CD1c-positive myeloid dendritic cell (primary cell): ENCODE measurements around the gene MRTFA.

Experiments
- DNase-seq: peaks from one replicate; pipeline ENCODE4 v3.0.0-alpha.2; 2016; ENCODE audit errors: extremely low spot score

The MRTFA gene

DNA sequence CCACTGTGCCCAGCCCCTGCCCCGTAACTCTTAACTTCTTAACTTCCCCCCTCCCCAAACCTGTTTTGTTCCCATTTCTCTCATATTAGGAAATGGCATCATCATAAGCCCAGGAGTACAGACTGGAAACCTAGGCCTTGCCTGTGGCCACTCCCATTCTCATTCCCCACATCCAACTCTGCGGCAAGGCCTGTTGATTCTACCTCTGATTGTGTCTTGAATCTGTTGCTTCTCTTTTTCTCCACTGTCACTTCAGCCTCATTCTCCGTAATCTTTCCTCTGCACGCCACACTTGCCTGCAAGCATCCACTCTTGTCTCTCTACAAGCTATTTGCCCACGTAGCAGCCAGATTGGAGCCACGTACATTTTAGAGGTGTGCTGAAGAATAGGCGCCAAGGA, 240.9 kb downstream of the MRTFA start:
- no peak for DNase-seq

DNA sequence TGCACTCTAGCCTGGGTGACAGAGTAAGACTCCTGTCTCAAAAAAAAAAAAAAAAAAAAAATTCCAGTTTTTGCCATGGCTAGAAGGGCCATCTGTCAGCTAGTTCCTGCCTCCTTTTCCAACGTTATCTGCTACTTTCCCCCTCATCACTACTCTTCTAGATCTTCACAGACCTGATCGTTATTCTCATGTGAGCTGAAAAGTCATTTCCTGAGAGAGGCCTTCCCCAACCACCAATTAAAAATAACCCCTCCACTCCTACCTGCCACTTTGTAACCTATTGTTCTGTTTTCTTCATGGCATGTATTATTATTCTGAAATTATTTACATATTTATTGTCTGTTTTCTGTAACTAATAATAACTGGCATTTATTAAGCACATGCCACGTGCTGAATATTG, 241.9 kb downstream of the MRTFA start:
- no peak for DNase-seq

DNA sequence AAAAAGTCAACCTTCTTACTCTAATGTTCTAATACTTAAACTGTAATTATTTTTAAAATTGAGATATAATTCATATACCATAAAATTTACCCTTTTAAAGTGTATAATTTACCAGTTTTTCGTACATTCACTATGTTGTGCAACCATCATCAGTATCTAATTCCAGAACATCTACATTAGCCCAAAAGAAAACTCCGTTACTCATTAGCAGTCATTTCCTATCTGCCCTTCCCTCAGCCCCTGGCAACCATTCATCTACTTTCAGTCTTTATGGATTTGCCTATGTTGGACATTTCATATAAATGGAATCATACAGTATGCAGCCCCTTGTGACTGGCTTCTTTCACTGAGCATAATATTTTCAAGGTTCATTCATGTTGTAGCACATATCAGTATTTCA, 243.9 kb downstream of the MRTFA start:
- no peak for DNase-seq

DNA sequence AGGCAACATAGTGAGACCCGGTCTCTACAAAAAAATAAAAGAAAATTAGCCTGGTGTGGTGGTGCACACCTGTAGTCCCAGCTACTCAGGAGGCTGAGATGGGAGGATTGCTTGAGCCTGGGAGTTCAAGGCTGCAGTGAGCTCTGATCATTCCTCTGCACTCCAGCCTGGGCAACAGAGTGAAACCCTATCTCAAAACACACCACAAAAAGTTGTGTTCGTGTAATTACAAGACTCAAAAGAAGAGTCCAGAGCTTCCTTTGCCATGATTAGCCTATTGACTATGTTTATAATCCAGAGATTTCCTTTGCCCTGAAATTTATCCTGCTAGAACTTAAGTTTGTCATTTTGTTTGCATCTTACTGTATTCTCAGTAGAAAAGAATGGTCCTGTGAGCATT, 245.1 kb downstream of the MRTFA start:
- DNase-seq, result no peak

DNA sequence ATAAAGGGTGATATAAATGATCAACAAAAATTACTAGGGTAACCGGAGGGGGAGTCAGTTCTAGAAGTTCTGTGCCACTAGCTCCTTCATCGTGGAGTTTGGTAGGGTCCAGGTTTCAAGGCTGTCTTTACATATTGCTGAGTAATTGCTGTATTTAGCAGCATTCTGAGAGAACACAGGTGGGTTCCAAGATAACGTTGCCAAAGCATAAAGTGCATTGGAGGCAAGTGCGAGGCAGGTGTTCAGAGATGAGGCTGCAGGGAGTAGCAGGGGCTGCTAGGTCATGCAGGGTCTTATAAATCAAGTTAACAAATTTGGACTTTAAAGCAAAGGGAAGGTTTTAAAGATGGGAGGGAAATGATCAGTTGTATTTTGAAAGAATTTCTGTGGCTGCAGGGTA, 248.3 kb downstream of the MRTFA start:
- no peak for DNase-seq

DNA sequence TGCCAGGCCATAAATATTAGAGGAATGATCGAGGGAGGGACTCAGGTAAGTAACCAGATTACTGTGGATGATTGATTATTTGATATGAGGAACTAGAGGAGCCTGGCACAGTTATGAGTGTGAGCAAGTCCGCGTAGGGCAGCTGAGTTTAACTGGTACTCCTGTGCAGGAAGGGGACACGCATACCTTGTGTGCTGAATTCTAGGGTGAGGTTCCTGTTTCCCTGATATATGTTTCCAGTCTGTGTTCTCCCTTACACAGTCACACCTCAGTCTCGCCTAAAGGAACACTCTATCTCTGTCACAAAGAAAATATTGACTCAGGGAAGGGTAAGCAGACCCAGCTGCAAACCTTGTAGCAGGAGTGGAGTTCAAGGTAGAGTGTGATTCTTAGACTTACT, 248.8 kb downstream of the MRTFA start:
- no peak for DNase-seq

DNA sequence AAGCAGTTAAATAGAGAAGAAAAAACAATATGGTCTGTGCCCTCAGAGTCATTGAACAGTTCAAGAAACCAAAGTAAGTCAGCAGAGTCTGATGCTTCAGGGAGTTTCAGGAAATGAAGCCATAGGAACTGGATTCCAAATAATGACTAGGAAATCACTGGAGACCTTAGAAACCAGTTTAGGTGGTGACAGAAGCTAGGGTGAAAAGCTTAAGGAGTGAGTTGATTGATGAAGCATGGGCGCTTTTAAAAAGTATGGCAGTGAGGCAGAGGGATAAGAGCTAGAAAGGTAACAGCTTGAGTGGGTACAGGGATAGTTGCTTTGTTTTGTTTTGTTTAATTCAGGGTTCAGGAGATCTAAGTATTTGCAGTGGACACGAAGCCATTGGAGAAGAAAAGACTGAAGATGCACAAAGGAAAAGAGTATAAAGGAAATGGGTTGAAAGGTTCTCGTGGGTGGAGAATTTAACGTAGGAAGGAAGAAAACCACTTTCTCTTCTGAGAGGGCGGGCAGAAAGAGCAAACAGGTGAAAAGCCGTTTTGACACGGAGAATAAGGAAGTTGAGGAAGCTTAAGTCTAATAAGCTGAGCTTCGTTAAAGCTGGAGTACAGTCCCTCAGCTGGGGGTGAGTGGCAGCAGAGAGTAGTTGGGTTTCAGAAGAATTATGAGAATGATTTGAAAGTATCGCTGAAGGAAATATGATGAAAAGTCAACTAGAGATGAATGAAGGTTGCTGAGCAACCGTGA, 251.3 kb downstream of the MRTFA start:
- peak; percentile 68 for DNase-seq

DNA sequence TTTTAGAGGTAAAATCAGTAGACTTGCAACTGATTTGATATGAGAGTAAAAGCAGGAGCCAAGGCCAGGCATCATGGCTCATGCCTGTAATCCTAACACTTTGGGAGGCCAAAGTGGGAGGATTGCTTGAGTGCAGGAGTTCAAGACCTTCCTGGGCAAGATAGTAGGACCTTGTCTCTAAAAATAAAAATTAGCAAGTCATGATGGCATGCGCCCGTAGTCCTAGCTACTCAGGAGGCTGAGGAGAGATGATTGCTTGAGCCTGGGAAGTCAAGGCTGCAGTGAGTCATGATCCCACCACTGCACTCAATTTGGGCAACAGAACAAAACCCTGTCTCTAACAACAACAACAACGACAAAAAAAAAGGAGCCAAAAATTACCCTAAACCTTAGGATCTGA, 252.6 kb downstream of the MRTFA start:
- no peak for DNase-seq

DNA sequence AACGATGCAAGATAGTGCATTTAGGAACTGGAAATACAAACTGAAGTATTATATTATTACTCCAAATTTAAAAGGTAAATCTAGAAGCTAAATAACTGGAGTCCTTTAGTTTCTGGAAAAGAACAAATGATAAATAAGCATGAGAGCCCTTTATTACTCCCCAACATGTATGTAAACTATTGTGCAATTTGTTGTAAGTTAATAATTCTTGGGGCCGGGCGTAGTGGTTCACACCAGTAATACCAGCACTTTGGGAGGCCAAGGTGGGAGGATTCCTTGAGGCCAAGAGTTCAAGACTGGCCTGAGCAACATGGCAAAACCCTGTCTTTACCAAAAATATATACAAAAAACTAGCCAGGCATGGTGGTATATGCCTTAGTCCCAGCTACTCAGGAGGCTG, 255.1 kb downstream of the MRTFA start:
- no peak for DNase-seq

DNA sequence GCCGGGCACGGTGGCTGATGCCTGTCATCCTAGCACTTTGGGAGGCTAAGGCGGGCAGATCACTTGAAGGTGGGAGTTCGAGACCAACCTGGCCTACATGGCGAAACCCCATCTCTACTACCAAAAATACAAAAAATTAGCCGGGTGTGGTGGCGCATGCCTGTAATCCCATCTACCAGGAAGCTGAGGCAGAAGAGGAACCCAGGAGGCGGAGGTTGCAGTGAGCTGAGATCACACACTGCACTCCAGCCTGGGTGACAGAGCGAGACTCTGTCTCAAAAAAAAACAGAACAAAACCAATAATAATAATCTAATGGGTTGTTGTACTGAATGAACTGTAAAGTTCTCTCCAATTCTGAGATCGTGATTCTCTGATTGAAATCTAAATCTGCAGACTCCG, 258.1 kb downstream of the MRTFA start:
- peak; percentile 37 for DNase-seq

DNA sequence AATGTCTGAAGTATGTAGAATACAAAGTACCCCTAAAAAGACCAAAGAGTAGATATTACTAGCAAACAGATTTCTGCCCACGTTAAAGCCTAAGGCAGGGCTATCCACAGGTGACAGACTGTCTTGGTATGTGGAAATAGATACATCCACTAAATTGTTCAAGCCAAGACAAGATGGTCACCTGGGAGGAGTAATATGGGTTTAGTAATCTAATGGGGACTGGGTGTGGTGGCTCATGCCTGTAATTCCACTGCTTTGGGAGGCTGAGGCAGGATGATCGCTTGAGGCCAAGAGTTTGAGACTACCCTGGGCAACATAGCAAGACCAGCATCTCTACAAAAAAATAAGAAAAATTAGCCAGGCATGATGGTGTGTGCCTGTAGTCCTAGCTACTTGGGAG, 258.6 kb downstream of the MRTFA start:
- no peak for DNase-seq

DNA sequence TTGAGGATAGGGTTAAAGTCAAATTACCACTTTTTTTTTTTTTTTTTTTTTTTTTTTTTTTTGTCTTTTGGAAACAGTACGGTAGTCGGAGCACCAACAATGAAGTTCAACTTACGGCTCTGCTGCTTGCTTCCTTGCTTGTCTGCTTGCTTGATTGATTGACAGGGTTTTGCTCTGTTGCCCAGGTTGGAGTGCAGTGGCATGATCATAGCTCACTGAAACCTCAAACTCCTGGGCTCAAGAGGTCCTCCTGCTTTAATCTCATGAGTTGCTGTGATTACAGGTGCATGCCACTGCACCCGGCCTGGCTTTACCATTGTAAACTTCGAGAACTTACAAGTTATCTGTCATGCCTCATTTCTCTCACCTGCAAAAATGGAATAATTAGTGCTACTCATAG, 260.4 kb downstream of the MRTFA start:
- DNase-seq, result no peak

DNA sequence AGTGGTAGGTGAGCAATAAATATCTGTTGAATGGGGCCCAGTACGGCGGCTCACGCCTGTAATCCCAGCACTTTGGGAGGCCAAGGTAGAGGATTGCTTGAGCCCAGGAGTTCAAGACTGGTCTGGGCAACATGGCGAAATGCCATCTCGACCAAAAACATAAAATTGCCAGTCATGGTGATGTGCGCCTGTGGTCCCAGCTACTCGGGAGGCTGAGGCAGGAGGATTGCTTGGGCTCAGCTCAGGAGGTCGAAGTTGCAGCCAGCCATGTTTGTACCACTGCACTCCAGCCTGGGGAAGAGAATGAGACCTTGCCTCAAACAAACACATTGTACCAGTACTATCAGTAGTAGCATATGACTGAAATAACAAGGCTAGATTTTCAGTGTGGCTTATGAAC, 262.0 kb downstream of the MRTFA start:
- DNase-seq, result no peak

DNA sequence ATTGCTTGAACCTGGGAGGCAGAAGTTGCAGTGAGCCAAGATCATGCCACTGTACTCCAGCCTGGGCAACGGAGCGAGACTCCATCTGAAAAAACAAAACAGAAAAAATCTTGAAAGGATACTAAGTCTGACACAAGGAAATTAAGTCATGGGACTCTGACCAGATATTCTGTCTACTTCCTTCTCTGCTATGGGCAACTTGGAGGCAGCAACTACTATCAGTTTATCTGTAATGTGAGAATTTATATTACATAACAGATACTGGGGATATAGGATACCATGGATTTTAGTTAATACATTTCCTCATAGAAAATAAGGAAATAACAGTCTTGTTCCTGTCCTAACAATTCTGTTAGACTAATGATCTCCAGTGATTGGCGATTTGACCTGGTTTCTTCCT, 267.7 kb downstream of the MRTFA start:
- no peak for DNase-seq

DNA sequence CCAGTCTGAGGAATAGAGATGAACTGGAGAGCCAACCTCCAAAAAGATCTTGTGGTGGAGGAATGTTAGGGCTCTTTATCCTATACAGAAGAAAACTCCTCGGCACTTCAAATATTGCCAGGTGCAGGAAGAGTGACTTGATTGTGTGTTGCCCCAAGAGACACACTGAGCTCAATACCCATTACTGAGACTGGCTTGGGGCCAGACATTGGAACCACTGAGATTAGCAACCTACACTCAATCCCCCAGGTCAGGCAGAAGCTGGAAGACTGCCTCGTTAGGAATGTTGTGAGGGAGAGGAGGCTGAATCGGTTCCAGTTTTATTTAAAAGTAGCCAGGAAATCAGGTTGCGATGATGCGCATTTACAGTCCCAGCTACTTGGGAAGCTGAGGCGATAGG, 268.5 kb downstream of the MRTFA start:
- no peak for DNase-seq

DNA sequence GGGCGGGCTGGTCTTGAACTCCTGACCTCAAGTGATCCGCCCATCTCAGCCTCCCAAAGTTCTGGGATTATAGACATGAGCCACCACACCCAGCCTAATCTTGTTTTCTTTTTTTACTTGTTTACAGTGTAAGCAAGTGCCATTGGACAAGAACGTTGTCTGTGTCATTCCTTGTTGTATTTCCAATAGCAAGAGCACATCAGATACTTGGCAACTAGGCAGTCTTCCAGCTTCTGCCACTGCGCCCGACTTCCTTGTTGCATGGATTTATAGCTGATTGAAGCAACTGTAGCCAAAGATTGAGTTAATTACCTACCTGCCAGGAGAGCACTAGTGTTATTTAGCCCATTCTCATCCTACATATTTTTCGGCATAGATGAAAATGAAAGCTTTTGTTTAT, 269.2 kb downstream of the MRTFA start:
- no peak for DNase-seq

DNA sequence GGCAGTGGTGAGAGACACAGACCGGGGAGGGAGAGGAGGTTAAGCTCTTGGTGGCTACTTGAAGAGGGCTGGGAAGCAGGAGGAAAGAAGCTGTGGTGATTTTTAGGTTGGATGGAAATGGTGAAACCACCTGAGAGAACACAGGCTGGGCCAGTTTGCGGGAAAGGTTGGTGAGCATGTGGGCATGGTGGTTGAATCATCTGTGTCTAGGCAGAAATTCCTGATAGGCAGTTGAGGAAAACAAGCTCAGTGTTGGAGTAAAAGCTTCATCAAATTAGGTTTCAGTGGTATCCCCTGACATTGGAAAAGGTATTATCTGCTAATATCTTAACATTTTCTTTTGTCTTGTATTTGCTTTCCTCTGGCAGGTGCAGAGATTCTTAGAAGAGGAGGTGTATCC, 270.5 kb downstream of the MRTFA start:
- no peak for DNase-seq

DNA sequence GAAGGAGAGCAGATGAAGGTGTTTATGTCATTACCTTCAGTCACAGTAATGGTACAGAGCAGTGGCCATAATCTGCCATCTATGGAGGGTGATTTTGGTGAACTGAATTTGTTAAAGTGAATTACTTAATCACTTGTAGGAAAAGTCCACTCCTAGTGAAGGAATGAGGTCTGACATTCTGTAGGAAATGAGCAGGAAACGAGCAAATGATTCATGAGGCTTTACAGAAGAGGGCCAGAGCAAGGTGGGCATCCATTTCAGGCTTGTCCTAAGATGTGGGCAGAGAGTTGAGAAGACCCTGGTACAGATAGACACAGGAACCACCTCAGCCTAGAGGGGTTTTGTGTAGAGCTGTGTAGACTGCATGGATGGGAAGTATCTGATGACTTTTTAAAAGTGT, 272.1 kb downstream of the MRTFA start:
- no peak for DNase-seq

DNA sequence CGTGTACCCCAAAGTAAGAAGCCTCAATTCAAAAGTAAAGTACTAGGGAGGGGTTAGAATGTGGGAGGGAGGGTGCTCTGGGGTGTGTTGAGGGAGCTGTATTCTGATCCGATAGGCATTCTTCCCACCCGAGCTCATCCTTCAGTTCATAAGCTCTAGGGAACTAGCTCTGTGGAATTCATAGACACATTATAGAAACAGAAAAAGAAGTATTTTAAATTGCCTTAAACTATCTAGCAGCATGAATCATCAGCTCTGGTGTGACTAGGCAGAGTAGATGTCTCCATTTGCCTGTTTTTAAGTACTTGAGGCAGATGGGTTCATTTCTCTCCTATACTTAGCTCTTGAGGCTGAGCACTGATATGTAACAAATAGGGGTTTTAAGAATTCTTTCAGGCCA, 273.5 kb downstream of the MRTFA start:
- DNase-seq, result no peak

DNA sequence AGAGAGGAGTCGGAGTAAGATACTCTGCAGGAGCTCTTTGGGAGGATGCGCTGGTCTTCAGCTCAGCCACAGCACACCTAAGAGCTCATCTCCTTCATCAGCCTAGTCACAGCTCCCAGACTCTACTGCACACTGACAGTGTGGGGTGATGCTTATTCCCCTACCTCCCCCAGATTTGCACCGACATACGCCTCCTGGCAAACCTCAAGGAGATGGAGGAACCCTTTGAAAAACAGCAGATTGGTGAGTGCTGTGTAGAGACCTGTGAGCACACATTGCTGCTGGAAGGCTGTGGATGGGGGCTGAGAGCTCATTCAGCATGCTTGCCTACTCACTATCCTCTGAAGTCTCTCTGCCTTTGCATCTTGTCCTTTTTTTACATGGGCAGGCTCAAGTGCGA, 275.4 kb downstream of the MRTFA start:
- no peak for DNase-seq
